Effector memory CD4-positive, alpha-beta T cell (primary cell): ENCODE results near the gene KMT2E.

ENCODE experiments used
- DNase-seq, 3 donors: peaks; one replicate each; pipeline ENCODE4 v3.0.0-alpha.2; 2020
- H3K27ac ChIP-seq: 2 replicates; pipeline ENCODE4 v1.7.0; 2013; ENCODE audit warnings: mild to moderate bottlenecking, low read length, moderate library complexity; ENCODE audit not compliant: insufficient read depth, poor library complexity, severe bottlenecking
- H3K27me3 ChIP-seq: replicated peaks from 2 replicates; pipeline ENCODE4 v1.7.0; 2013; ENCODE audit warnings: mild to moderate bottlenecking, low read length; ENCODE audit not compliant: insufficient read depth, control insufficient read depth, poor library complexity, severe bottlenecking
- H3K36me3 ChIP-seq: 2 replicates; pipeline ENCODE4 v1.7.0; 2013; ENCODE audit warnings: mild to moderate bottlenecking, low read length, moderate library complexity; ENCODE audit not compliant: control insufficient read depth, insufficient read depth
- H3K4me1 ChIP-seq: 2 replicates; pipeline ENCODE4 v1.7.0; 2013; ENCODE audit warnings: low read length, mild to moderate bottlenecking; ENCODE audit not compliant: control insufficient read depth, insufficient read depth, poor library complexity, severe bottlenecking
- H3K4me3 ChIP-seq: 2 replicates; pipeline ENCODE4 v1.7.0; 2013; ENCODE audit warnings: low read length, low read depth, mild to moderate bottlenecking; ENCODE audit not compliant: insufficient read depth, poor library complexity, severe bottlenecking
- H3K9me3 ChIP-seq: 2 replicates; pipeline ENCODE4 v1.7.0; 2013; ENCODE audit warnings: mild to moderate bottlenecking, low read length, moderate library complexity; ENCODE audit not compliant: control insufficient read depth

Gene KMT2E

DNA sequence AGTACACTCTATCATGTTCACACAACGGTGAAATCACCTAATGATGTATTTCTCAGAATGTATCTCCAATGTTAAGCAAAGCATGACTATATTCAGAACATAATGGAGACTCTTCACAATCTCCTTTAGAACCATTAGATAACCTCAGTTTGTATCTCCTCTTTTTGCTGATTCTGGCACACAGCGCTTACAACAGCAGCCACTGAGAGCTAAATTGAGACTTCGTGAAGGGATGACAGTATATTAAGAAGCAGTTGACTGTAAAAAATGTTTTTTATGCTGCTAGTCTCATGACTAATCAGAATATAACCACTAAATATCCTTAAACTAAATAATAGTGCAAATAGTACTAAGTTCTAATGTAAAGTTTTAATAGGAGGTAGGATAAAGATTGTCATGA is 46.9 kb downstream of the KMT2E start:
- no peaks in the 10 kb centered on the region for H3K4me1 ChIP-seq
- no peak for DNase-seq
- H3K4me3 ChIP-seq, result no peak overlapping the region
- no peak overlapping the region for H3K27ac ChIP-seq
- no peaks in the 10 kb centered on the region for H3K27me3 ChIP-seq
- H3K9me3 ChIP-seq, result no peaks in the 10 kb centered on the region
- H3K36me3 ChIP-seq, result peaks cover 32% of the 10 kb centered on the region

DNA sequence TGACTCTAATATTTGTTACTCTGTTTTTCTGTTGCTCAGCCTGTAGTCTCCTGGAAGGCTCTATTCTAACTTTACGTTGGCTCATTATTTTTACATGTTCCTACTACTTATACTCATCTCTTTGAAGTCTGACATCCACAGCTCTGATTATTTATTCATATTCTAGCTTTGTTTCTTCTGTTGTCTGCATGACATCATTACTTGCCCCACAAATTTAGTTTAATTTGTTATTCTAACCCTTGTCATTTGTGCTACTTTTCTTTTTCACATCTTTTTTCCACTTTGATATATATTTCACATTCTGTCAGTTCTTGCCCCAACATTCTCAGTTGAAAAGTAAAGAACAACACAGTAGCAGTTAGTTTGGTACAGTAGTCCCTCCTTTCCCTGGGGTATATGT is 51.1 kb downstream of the KMT2E start:
- Histone ChIP-seq H3K27me3 (no peaks in the 10 kb centered on the region), H3K27ac (no peak overlapping the region), H3K36me3 (peaks cover 58% of the 10 kb centered on the region), H3K4me1 (no peaks in the 10 kb centered on the region), H3K9me3 (no peaks in the 10 kb centered on the region), H3K4me3 (no peak overlapping the region)
- DNase-seq, result no peak

GRCh38 chr7:105067691-105068090 is 53.7 kb downstream of the KMT2E start:
- Histone ChIP-seq H3K4me3 (no peak overlapping the region), H3K9me3 (no peaks in the 10 kb centered on the region), H3K27me3 (no peaks in the 10 kb centered on the region), H3K27ac (no peak overlapping the region), H3K36me3 (peaks cover 62% of the 10 kb centered on the region), H3K4me1 (no peaks in the 10 kb centered on the region)
- DNase-seq, result no peak

DNA sequence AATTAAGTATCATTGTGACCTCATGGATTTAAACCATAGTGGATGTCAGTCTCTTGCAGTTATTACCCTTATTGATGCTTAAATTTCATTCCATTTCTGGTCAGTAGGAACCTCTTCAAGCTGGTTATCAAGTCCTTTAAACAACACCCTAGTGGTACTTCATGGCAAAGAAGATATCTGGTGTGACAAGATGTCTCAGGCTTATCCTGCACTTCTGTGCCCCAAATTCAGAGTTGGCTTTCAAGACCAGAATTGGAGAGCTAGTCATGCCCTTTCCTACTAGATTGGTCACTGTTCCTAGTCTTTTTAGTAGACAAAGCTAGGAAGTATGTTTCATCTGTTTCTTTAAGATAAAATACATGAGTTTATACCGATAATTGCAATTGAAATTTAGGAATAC is 54.9 kb downstream of the KMT2E start:
- DNase-seq, result no peak
- Histone ChIP-seq H3K4me1 (no peaks in the 10 kb centered on the region), H3K4me3 (no peak overlapping the region), H3K9me3 (no peaks in the 10 kb centered on the region), H3K27me3 (no peaks in the 10 kb centered on the region), H3K27ac (no peak overlapping the region), H3K36me3 (peaks cover 61% of the 10 kb centered on the region)

DNA sequence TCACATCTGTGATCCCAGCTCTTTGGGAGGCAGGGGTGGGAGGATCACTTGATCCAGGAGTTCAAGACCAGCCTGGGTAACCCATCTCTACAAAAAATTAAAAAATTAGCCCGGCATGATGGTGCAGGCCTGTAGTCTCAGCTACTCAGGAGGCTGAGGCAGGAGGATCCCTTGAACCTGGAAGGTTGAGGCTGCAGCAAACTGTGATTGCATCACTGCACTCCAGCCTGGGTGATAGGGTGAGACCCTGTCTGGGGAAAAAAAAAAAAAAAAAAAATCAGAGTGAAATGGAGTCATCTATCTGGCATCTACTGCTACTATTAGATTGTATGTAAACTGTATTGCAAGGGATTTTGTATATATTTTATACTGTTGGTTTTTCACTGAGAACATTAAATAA is 59.1 kb downstream of the KMT2E start:
- DNase-seq, result no peak
- Histone ChIP-seq H3K4me3 (no peak overlapping the region), H3K4me1 (no peaks in the 10 kb centered on the region), H3K27ac (no peak overlapping the region), H3K9me3 (no peaks in the 10 kb centered on the region), H3K27me3 (no peaks in the 10 kb centered on the region), H3K36me3 (peaks cover 75% of the 10 kb centered on the region)

DNA sequence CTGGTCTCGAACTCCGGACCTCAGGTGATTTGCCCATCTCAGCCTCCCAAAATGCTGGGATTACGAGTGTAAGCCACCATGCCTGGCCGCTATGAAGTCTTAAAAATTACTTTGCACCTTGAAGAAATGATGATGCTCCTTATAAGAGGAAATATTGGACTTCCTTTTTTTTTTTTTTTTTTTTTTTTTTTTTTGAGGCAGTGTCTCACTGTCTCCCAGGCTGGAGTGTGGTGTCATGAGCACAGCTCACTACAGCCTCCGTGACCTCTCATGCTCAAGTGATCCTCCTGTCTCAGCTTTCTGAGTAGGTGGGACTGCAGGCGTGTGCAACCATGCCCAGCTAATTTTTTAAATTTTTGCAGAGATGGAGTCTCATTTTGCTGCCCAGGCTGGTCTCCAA is 65.3 kb downstream of the KMT2E start:
- Histone ChIP-seq H3K4me1 (no peaks in the 10 kb centered on the region), H3K4me3 (no peak overlapping the region), H3K27me3 (no peaks in the 10 kb centered on the region), H3K36me3 (peaks cover 83% of the 10 kb centered on the region), H3K27ac (no peak overlapping the region), H3K9me3 (no peaks in the 10 kb centered on the region)
- no peak for DNase-seq

- Histone ChIP-seq H3K27me3 (no peaks in the 10 kb centered on the region), H3K36me3 (peaks cover 59% of the 10 kb centered on the region), H3K27ac (no peak overlapping the region), H3K4me3 (no peak overlapping the region), H3K4me1 (no peaks in the 10 kb centered on the region), H3K9me3 (no peaks in the 10 kb centered on the region)
- no peak for DNase-seq
These were observed 70.6 kb downstream of the KMT2E start for GRCh38 chr7:105084581-105084980.

- no peak for DNase-seq
- peaks cover 64% of the 10 kb centered on the region for H3K36me3 ChIP-seq
These were observed 72.8 kb downstream of the KMT2E start for GRCh38 chr7:105086850-105087249.

GRCh38 chr7:105087981-105088380 is 74.0 kb downstream of the KMT2E start:
- H3K27ac ChIP-seq, result no peak overlapping the region
- H3K4me3 ChIP-seq, result no peak overlapping the region
- no peaks in the 10 kb centered on the region for H3K9me3 ChIP-seq
- DNase-seq, result no peak
- no peaks in the 10 kb centered on the region for H3K27me3 ChIP-seq
- H3K36me3 ChIP-seq, result peaks cover 64% of the 10 kb centered on the region
- no peaks in the 10 kb centered on the region for H3K4me1 ChIP-seq

More at GRCh38 chr7:105086850-105087249, 72.8 kb downstream of the KMT2E start:
- Histone ChIP-seq H3K27ac (no peak overlapping the region), H3K4me1 (no peaks in the 10 kb centered on the region), H3K4me3 (no peak overlapping the region), H3K27me3 (no peaks in the 10 kb centered on the region), H3K9me3 (no peaks in the 10 kb centered on the region)

- no peak for DNase-seq
- Histone ChIP-seq H3K4me3 (no peak overlapping the region), H3K4me1 (no peaks in the 10 kb centered on the region), H3K27ac (no peak overlapping the region), H3K27me3 (no peaks in the 10 kb centered on the region), H3K36me3 (peaks cover 63% of the 10 kb centered on the region), H3K9me3 (no peaks in the 10 kb centered on the region)
These were observed 74.5 kb downstream of the KMT2E start for GRCh38 chr7:105088456-105088855.

- H3K9me3 ChIP-seq, result no peaks in the 10 kb centered on the region
These were observed 81.0 kb downstream of the KMT2E start for GRCh38 chr7:105094966-105095365.

More at GRCh38 chr7:105094966-105095365, 81.0 kb downstream of the KMT2E start:
- no peak overlapping the region for H3K4me3 ChIP-seq
- no peaks in the 10 kb centered on the region for H3K27me3 ChIP-seq
- H3K4me1 ChIP-seq, result no peaks in the 10 kb centered on the region
- no peak overlapping the region for H3K27ac ChIP-seq
- H3K36me3 ChIP-seq, result peaks cover 62% of the 10 kb centered on the region
- DNase-seq, result no peak
